ENCODE data around the gene LCP1. TPM values are rescaled to one million over a fixed set of nuclear protein-coding genes. Genes with fewer than 3 reads are reported as not detected.

LCP1 gene
- polyA plus RNA-seq, 1 donor: 41.1 TPM

- no CpG with 5 or more reads among the region's 3 CpGs for WGBS (ENCODE audit: insufficient coverage, low lambda C conversion rate)
- H3K4me3 ChIP-seq (ENCODE audit: low read length): no peak overlapping the region
- H3K4me1 ChIP-seq (ENCODE audit: control insufficient read depth, insufficient read depth, low read length): no peaks in the 10 kb centered on the region
- H3K9me3 ChIP-seq (ENCODE audit: control insufficient read depth, low read depth, low read length): no peaks in the 10 kb centered on the region
- no peaks in the 10 kb centered on the region for H3K36me3 ChIP-seq (ENCODE audit: control insufficient read depth, insufficient read depth, low read length)
- no peak overlapping the region for H3K27ac ChIP-seq (ENCODE audit: low read length)
- no peak for DNase-seq
- H3K27me3 ChIP-seq (ENCODE audit: control insufficient read depth, insufficient read depth, low read length): peaks cover under 1% of the 10 kb centered on the region
These were observed 51.9 kb downstream of the LCP1 start for GRCh38 chr13:46129955-46130618.

GRCh38 chr13:46129124-46129523 is 52.9 kb downstream of the LCP1 start:
- WGBS (ENCODE audit: insufficient coverage, low lambda C conversion rate): no CpG with 5 or more reads among the region's 2 CpGs
- H3K36me3 ChIP-seq (ENCODE audit: control insufficient read depth, insufficient read depth, low read length): no peaks in the 10 kb centered on the region

GRCh38 chr13:46127358-46128023 is 54.5 kb downstream of the LCP1 start:
- H3K36me3 ChIP-seq (ENCODE audit: control insufficient read depth, insufficient read depth, low read length): no peaks in the 10 kb centered on the region
- no CpG with 5 or more reads among the region's 7 CpGs for WGBS (ENCODE audit: insufficient coverage, low lambda C conversion rate)
- no peak overlapping the region for H3K4me3 ChIP-seq (ENCODE audit: low read length)

More at GRCh38 chr13:46129124-46129523, 52.9 kb downstream of the LCP1 start:
- H3K27me3 ChIP-seq (ENCODE audit: control insufficient read depth, insufficient read depth, low read length): peaks cover 2% of the 10 kb centered on the region
- DNase-seq: no peak
- no peaks in the 10 kb centered on the region for H3K4me1 ChIP-seq (ENCODE audit: control insufficient read depth, insufficient read depth, low read length)
- no peaks in the 10 kb centered on the region for H3K9me3 ChIP-seq (ENCODE audit: control insufficient read depth, low read depth, low read length)
- H3K4me3 ChIP-seq (ENCODE audit: low read length): no peak overlapping the region
- H3K27ac ChIP-seq (ENCODE audit: low read length): no peak overlapping the region

GRCh38 chr13:46126552-46127357 is 55.2 kb downstream of the LCP1 start:
- H3K27me3 ChIP-seq (ENCODE audit: control insufficient read depth, insufficient read depth, low read length): peaks cover 3% of the 10 kb centered on the region
- no peak overlapping the region for H3K4me3 ChIP-seq (ENCODE audit: low read length)
- H3K27ac ChIP-seq (ENCODE audit: low read length): no peak overlapping the region
- H3K9me3 ChIP-seq (ENCODE audit: control insufficient read depth, low read depth, low read length): no peaks in the 10 kb centered on the region
- peak; percentile 38 to 45 for DNase-seq
- H3K4me1 ChIP-seq (ENCODE audit: control insufficient read depth, insufficient read depth, low read length): no peaks in the 10 kb centered on the region
- WGBS (ENCODE audit: insufficient coverage, low lambda C conversion rate): 100% methylated on average over 1 of the region's 6 CpGs
- H3K36me3 ChIP-seq (ENCODE audit: control insufficient read depth, insufficient read depth, low read length): no peaks in the 10 kb centered on the region

More at GRCh38 chr13:46127358-46128023, 54.5 kb downstream of the LCP1 start:
- no peak for DNase-seq
- peaks cover 2% of the 10 kb centered on the region for H3K27me3 ChIP-seq (ENCODE audit: control insufficient read depth, insufficient read depth, low read length)
- H3K27ac ChIP-seq (ENCODE audit: low read length): no peak overlapping the region
- H3K9me3 ChIP-seq (ENCODE audit: control insufficient read depth, low read depth, low read length): no peaks in the 10 kb centered on the region
- no peaks in the 10 kb centered on the region for H3K4me1 ChIP-seq (ENCODE audit: control insufficient read depth, insufficient read depth, low read length)

- Histone ChIP-seq H3K4me1 (ENCODE audit: control insufficient read depth, insufficient read depth, low read length) (no peaks in the 10 kb centered on the region), H3K9me3 (ENCODE audit: control insufficient read depth, low read depth, low read length) (no peaks in the 10 kb centered on the region), H3K27me3 (ENCODE audit: control insufficient read depth, insufficient read depth, low read length) (peaks cover 6% of the 10 kb centered on the region), H3K4me3 (ENCODE audit: low read length) (no peak overlapping the region), H3K27ac (ENCODE audit: low read length) (no peak overlapping the region), H3K36me3 (ENCODE audit: control insufficient read depth, insufficient read depth, low read length) (no peaks in the 10 kb centered on the region)
- 80% methylated on average over 1 of the region's 2 CpGs for WGBS (ENCODE audit: insufficient coverage, low lambda C conversion rate)
- DNase-seq: no peak
These were observed 55.9 kb downstream of the LCP1 start for GRCh38 chr13:46126056-46126455.

- Histone ChIP-seq H3K4me1 (ENCODE audit: control insufficient read depth, insufficient read depth, low read length) (no peaks in the 10 kb centered on the region), H3K27me3 (ENCODE audit: control insufficient read depth, insufficient read depth, low read length) (peaks cover 6% of the 10 kb centered on the region), H3K9me3 (ENCODE audit: control insufficient read depth, low read depth, low read length) (no peaks in the 10 kb centered on the region), H3K4me3 (ENCODE audit: low read length) (no peak overlapping the region), H3K27ac (ENCODE audit: low read length) (no peak overlapping the region), H3K36me3 (ENCODE audit: control insufficient read depth, insufficient read depth, low read length) (no peaks in the 10 kb centered on the region)
- WGBS (ENCODE audit: insufficient coverage, low lambda C conversion rate): 47% methylated on average over 5 of the region's 11 CpGs
- DNase-seq: no peak
These were observed 56.7 kb downstream of the LCP1 start for GRCh38 chr13:46124967-46125933.

GRCh38 chr13:46124531-46124966 is 57.4 kb downstream of the LCP1 start:
- WGBS (ENCODE audit: insufficient coverage, low lambda C conversion rate): no CpG with 5 or more reads among the region's 10 CpGs
- DNase-seq: no peak
- Histone ChIP-seq H3K9me3 (ENCODE audit: control insufficient read depth, low read depth, low read length) (no peaks in the 10 kb centered on the region), H3K27me3 (ENCODE audit: control insufficient read depth, insufficient read depth, low read length) (peaks cover 6% of the 10 kb centered on the region), H3K27ac (ENCODE audit: low read length) (no peak overlapping the region), H3K36me3 (ENCODE audit: control insufficient read depth, insufficient read depth, low read length) (no peaks in the 10 kb centered on the region), H3K4me1 (ENCODE audit: control insufficient read depth, insufficient read depth, low read length) (no peaks in the 10 kb centered on the region), H3K4me3 (ENCODE audit: low read length) (no peak overlapping the region)

- Histone ChIP-seq H3K27ac (ENCODE audit: low read length) (no peak overlapping the region), H3K4me3 (ENCODE audit: low read length) (no peak overlapping the region), H3K4me1 (ENCODE audit: control insufficient read depth, insufficient read depth, low read length) (no peaks in the 10 kb centered on the region), H3K36me3 (ENCODE audit: control insufficient read depth, insufficient read depth, low read length) (no peaks in the 10 kb centered on the region), H3K27me3 (ENCODE audit: control insufficient read depth, insufficient read depth, low read length) (peaks cover 6% of the 10 kb centered on the region), H3K9me3 (ENCODE audit: control insufficient read depth, low read depth, low read length) (no peaks in the 10 kb centered on the region)
- no peak for DNase-seq
- WGBS (ENCODE audit: insufficient coverage, low lambda C conversion rate): 92% methylated on average over 2 of the region's 7 CpGs
These were observed 59.7 kb downstream of the LCP1 start for GRCh38 chr13:46122304-46122703.

GRCh38 chr13:46121597-46122163 is 60.3 kb downstream of the LCP1 start:
- Histone ChIP-seq H3K27ac (ENCODE audit: low read length) (no peak overlapping the region), H3K36me3 (ENCODE audit: control insufficient read depth, insufficient read depth, low read length) (no peaks in the 10 kb centered on the region), H3K27me3 (ENCODE audit: control insufficient read depth, insufficient read depth, low read length) (peaks cover 6% of the 10 kb centered on the region), H3K9me3 (ENCODE audit: control insufficient read depth, low read depth, low read length) (no peaks in the 10 kb centered on the region), H3K4me1 (ENCODE audit: control insufficient read depth, insufficient read depth, low read length) (no peaks in the 10 kb centered on the region), H3K4me3 (ENCODE audit: low read length) (no peak overlapping the region)
- no peak for DNase-seq
- WGBS (ENCODE audit: insufficient coverage, low lambda C conversion rate): no CpG with 5 or more reads among the region's 4 CpGs

Measured in large intestine (tissue), 3 donors.